Activated T-helper 1 cell treated with anti-CD3 and anti-CD28 coated beads, Interleukin-2, amount 50 U/mL, for 16 hours (primary cell): Measurements from ENCODE around the gene LOXL4.

Experiments used
- DNase-seq, 2 donors: peaks; one replicate each; pipeline ENCODE4 v3.0.0-alpha.2; 2020; ENCODE audit warnings: low read depth in 1 of 2, low spot score in 1 of 2

The LOXL4 gene

GRCh38 chr10:98201760-98202159, 66.2 kb downstream of the LOXL4 start:
- DNase-seq: no peak
